ENCODE results near the gene AVPR2.
A peak's percentile ranks its signal among the peaks of the same experiment; 100 is the strongest.

Gene AVPR2

DNA sequence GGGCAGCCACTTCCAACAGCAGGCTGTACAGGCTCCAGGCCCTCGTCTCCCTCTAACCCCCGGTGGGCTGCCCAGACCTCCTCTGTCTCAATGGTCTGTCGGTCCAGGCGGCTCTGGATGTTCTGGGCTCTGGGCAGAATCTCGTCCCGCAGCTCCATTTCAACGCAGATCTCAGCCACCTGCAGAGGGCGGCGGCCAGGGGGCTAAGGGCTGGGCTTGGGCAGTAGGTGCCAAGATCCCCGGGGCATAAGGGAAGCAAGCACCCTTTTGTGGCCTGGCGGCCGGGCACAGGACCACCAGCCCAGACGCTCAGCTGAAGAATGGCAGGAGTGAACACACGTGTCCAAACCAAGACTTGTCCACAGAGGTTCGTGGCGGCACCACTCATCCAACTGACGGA, 9.2 kb downstream of the AVPR2 start:
- DNase-seq (ENCODE audit: low read depth in 2 of 2): no peak

DNA sequence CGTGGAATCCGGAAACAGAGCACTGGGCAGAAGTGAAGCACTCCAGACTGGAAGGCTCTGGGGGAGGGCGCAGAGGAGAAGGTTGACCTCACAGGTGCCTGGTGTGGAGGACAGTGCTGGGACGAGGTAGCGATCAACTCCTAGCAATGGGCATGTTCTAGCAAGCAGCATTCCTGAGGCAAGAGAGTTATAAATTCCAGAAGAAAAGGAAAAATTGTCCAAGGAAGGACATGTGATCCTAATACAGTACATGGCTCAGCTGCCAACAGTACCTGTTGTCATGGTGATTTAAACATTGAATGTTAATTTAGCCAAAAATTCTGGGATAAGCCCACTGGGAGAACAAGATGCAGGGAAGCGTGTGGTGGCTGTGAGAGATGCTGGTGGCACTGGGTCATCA, 13.4 kb downstream of the AVPR2 start:
- no peak for DNase-seq (ENCODE audit: low read depth in 2 of 2)

DNA sequence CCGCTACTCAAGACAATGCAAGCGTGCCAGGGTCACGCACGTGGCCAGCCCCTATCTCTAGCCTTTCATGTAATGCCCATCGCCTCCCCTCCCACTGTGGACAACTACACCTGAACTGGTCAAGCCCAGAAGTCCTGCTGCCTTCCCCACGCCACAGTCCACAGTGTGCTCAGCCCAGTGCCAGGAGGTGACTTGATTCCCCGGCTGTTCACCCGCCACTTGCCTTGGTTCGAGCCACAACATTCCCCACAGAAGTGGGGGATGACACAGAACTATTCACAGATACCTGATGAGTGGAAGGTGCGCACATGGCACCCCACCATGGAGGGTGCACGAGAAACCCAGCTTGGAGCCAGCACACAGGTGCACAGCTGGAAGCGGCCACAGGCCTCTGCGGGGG, 14.8 kb downstream of the AVPR2 start:
- no peak for DNase-seq (ENCODE audit: low read depth in 2 of 2)

DNA sequence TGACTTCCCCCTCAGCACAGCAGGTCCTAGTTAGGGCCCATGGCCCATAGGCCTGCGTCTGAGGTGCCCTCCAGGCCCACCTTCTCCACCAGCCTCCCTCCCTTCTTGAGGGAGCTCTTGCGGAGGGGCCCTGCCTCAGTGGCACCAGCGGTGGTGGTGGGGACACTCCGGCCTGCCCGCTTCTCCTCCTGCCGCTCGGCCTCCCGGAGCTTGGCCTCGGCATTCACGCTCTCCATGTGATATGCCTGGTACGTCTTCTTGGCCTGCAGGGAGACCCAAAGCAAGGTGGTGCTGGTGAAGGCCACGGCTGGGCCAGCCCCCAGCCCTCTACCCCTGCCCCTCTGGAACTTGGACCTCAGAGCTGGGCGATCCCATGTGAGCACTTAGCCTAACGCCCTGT, 16.1 kb downstream of the AVPR2 start:
- no peak for DNase-seq (ENCODE audit: low read depth in 2 of 2)

DNA sequence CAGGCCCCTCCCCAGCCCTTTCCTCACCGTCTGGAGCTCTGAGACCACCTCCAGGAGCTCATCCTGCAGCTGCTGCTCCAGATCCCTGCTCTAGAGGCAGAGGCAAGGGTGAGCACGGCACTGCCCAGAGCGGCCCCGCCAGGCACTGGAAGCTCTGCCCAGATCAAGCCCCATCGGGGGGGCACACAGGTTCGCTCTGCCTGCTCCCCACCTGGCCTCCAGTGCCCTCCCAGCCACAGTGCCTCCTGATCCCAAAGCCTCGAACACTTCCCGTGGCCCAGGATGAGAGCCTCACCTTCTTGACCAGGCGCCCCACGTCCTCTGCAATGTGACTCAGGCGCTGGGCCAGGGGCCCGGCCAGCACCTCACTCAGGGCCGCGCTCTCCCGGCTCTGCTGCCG, 16.6 kb downstream of the AVPR2 start:
- DNase-seq (ENCODE audit: low read depth in 2 of 2): no peak

DNA sequence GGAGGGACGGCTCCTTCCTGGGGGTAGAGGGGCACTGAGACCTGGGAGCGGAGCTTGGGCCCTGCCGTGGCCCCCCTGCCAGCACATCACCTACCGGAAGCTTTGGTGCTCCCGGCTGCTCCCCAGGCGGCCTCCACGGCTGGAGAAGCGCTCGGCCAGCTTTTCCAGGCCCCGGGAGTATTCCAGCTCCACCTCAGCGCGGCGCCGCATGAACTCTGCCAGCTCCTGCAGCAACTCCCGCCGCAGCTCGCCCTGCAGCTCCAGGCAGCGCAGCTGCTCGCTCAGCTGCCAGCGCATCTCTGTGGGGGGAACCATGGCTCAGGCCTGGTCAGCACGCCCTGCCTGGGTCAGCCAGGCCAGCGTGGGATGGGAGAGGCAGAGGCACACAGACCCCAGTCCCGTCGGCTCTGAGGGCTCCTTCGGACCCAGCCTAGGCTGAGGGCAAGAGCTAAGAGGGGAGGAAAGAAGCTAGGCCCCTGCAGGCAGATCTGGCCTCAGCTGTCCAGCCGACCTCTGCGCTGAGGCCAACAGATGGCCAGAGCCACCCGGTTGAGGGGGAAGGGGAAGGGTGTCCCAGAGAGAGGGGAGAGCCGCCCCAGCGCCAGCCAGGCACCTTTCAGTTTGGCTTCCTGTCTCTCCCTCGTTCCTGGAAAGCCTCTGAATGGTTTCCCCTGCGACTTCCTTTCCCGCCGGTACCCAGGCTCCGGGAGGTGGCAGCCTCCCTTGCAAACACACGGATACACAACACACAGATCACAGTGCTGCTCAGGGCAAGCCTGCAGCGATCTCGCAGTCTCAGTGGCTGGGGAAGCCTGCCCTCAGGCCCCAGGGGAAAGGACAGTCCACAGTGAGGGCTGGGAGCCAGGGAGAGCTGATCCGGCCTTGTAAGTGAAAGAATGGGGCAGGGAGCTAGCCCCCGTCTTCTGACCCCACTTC, 17.3 kb downstream of the AVPR2 start:
- no peak for DNase-seq (ENCODE audit: low read depth in 2 of 2)

DNA sequence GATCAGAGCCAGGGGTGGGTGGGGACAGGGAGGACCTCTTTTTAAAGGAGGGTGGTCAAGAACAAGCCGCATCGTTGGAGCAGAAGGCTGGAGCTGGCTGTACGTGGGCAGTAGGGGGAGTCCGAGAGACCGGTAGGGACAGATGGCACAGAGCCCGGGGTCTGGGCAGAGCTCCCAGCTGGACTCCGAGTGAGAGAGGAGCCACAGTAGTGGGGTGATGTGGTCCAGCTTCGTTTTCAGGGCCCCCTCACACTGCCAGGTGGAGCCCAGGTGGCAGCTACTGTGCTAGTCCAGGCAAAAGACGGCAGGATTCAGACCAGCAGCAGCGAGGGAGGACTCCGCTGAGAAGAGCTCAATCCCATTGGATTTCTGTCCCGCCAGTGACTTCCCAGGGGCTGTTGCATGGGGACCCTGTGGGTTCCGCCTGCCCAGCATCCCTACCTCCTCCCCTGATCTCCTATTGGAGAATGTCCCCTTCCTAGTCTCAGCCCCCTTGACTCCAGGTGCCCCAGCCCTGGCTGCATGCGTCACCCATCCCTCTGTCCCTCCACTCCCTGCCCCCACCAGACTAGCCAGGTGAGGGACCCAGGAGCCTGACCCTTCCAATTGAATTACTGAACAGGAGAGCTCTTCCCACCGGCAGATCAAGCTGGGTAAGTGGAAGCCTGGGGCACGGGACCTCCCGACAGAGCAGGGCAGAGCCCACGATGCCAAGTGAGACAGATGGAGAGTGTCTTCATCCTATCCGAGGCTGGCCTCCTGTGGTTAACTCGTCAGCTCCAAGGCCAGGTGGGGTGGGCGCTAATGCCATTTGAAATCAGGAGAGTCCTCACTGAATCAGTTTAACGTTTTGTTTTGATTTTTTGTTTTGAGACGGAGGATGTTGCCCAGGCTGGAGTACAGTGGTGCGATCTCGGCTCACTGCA, 18.7 kb downstream of the AVPR2 start:
- no peak for DNase-seq (ENCODE audit: low read depth in 2 of 2)

DNA sequence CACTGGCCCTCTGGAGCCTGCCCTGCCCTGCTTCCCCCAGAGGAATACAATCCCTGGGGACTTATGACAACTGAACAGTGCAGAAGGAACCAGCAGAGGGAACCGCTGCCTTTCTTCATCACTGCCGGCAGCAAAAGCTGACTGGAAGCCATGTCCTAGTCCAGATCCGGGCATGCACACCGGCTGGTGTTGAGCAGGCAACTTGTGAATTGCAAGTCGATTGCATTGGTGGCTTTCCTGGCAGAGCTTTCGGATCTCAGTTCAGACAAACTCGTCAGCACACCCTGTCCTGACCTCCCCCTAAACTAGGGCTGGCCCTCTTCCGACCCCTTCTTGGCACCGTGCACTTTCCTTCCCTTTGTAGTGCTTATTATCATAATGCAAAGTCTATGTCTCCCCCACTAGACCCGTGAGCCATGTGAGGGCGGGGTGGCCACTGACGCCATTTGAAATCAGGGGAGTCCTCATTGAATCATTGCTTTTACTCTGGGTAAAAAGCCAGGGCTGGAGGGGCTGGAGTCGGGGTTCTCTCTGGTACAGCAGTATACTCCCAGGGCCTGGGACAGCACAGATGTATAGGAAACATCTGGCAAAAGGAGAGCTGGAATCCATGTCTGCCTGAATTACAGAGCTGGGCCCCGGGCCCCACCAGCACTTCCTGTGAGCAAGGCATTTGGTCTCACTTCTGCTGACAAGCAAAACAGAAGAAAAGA, 19.8 kb downstream of the AVPR2 start:
- DNase-seq (ENCODE audit: low read depth in 2 of 2): no peak

DNA sequence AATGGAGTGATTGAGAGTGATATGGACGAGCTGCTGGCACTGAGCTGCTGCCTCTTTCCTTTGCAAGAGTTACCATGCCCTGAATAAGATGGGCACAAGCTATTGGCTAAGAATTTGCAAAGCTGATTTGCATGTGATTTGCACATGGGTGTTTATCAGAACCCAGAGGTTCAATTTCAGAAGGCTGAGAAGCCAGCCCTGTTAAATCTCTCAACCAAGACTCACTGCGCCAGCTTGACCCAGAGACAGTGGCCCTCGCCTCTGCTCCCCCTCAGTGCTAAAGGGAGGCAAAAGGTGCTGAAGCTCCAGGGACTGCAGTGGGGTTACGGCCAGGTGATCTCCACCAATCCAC, 20.9 kb downstream of the AVPR2 start:
- no peak for DNase-seq (ENCODE audit: low read depth in 2 of 2)

DNA sequence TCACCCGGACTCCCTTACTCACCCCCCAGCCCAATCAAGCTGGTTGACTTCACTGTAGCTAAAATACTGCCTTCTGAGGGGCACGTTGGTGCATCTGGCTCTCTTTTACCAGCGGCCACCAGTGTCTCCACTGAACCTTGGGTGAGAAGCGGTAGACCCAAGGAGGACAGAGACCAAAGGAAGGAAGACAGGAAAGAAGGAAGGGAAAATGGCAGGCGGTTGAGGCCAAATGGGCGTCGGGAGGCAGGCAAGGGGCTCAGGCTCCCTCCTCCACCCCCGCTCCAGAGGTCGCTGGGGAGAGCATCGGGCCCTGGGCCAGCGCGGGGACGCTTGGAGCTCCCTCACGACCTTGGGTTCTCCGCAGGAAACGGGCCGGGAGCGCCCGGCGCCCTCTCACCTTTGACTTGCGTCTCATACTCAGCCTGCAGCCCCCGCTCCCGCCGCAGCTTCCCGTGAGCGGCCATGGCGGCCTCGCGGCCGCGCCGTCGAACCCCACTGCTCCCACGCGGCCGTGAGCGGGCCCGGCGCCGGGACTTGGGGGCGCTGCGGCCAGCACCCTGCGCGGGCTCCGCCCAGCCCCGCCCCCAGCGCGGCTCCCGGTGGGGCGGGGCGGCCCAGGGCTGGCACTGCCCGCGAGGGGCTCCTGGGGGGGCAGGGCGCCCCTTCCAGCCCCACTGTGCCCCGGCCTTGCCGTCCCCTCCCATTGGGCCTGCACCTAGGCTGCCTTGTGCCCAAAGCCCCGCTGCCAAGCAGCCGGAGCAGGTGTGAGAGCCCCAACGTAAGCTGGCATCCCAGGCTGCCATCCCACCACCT, 21.5 kb downstream of the AVPR2 start, which contains the start of gene ARHGAP4:
TSS of gene ARHGAP4 (minus strand) at position 526 of the 813 bp plus-strand sequence. CDS start at position 464, 62 bp downstream.
- no peak for DNase-seq (ENCODE audit: low read depth in 2 of 2)

DNA sequence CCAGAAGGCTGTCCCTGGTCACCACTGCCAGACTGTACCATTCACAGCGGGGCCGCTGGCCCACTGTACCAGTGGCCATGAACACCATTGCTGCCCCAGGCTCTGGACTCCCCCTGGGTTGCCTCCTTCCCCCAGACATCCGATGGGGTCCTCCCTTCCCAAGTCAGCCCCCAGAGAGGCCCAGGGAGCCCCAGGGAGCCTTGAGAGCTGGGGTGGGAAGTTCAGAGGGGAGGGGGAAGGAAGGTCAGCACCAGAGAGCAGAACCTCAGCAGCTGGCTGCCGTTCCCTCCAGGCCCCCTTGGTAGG, 22.0 kb downstream of the AVPR2 start:
- no peak for DNase-seq (ENCODE audit: low read depth in 2 of 2)

DNA sequence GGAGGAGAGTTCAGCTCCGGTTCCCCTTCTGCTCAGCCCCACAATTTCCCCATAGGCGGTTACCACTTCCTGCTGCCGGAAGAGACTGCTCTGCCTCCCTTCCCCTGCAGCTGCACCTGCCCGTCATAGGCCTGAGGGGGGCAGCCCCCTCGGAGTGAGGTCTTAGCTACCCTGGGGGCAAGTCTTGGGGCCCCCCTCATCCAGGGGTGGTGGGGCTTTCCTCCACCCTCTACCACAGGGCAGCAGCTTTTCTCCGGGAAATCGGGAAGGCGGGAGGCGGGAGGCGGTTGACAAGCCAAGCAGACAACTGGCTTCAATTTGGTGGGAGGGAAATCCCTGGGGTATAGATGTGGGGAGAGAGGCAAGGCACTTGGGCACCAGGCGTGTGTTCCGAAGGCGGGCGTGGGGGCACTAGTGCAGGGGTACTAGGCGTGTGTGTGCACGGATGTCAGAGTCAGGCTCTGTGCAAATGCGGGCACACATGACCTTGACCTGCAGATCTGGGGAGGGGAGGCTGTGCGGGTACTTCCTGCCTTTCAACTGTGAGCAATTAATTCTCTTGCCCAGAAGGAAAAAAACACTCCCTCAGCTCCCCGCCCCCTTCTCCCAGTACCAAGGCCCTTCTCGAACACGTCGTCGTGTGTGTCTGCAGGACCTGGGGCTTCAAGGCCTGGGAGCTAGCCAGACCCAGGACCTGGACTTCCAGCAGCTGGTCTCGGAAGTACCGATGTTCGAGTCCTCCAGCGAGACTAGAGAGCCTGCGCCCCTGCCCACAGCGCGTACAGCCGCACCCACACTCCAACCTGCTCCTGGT, 22.6 kb downstream of the AVPR2 start:
- no peak for DNase-seq (ENCODE audit: low read depth in 2 of 2)

DNA sequence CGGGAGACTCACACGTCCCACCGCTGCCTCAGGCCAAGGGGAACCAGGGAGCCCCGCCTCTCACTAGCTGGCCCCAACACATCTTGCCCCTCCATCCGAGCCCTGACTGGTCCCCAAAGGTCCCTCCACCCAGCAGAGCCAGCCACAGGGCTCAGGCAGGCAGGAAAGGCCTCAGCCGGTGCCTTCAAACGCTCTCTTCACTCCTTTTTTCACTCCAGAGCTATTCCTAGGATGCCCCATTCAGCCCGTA, 23.1 kb downstream of the AVPR2 start:
- DNase-seq (ENCODE audit: low read depth in 2 of 2): no peak

DNA sequence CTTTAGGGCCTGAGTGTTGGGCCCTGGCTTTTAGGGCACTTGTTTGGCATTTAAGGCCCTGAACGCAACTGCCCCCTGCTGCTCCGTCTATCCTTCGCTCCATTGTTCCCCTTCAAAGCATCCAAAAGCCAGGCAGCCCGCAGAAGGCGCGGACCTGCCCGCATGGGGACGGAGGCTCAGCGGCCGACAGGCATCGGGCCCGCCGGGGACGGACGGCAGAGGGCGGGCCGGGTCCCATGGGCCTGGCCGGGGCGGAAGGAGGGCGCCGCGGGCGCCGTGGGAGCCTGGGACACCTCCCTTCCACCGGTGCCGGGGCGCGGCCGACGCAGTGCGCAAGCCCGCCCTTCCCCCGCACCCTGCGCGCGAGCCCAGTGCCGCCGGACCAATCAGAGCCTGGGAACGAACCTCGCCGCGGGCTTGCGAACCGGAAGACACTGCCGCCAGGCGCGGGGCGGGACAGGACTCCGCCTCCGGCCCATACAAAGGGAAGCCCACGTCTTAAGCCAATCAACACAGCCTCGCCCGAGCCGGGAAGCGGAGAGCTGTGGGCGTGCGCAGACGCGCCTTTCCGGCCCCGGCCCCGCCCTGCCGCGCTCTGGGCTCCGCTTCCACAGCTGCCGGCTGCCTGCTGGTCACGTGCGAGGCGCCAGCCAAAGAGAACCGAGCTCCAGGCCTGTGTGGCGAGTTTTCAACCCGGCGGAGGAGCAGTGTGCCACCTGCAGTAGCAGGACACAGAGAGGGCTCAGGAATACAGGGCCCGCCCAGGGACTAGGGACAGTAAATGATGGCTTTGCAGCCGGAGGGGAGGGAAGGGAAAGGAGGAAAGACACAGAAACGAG, 23.7 kb downstream of the AVPR2 start:
- peak; percentile 92 for DNase-seq (ENCODE audit: low read depth in 2 of 2)

DNA sequence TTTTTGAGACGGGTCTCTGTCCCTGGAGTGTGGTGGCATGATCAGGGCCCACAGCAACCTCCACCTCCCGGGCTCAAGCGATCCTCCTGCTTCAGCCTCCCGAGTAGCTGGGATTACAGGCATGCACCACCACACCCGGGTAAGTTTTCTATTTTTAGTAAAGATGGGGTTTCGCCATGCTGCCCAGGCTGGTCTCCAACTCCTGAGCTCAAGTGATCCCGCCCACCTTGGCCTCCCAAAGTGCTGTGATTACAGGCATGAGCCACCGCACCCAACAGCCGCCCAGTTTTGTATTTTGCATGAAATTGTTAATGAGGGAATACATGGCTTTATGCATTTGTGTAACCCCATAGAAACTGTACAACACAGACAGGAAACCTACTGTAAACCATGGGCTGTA, 24.4 kb downstream of the AVPR2 start:
- no peak for DNase-seq (ENCODE audit: low read depth in 2 of 2)

DNA sequence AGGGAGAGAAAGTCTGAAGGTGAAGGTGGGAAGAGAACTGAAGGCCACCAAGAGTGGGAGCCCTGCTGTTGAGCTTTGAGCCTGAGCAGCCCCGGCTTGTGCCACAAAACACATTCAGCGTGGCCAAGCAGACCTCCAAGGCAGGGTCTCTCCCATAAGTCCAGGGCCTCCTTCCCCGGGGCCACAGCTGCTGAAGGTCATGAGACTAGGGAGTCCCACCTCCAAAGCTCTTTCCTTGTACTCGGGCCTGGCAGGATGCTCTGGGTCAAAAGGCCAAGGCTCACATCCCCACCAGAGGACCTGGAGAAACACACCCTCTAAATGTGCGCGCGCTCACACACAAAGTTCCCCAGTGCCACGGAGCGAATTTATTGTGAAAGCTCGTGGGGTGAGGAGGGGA, 25.1 kb downstream of the AVPR2 start:
- DNase-seq (ENCODE audit: low read depth in 2 of 2): no peak

DNA sequence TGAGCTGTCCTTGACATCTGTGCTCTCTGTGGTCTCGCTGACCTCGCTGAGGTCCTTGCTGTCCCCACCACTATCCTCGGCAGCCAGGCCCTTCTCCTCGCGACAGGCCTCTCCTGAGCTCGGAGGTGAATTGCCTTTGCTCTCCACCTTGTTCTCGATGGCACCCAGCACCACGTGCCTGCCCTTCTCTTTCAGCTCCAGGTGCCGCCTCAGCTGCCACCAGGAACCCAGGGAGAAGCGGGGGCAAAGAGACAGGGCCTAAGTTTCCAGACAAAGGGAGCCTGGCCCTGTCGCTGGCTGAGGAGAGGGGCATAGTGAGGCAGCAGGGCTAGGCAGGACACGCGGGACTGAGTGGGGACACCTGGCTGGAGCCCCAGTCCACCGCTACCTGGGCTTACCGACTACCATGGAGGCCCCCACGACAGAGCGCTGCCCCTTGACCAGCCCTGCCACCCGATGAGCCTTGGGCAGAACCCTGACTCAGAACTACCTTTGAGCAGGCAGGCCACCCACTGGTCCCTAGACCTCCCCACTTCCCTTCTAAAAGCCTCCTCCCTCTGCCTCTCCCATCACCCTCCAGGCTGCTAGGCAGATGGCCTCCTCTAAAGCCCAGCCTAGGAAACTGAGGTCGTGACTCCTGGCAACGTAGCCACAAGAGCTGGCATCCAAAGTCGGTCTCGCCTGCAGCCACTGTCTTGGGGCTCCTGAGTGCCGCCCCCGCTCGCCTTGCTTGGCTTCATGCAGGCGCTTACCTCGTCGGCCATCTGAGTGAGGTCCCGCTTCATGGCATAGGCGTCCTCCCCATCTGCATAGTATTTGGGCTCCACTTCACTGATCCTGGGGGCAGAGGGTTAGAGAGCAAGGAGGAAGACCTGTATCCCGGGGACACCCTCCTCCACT, 25.8 kb downstream of the AVPR2 start:
- DNase-seq (ENCODE audit: low read depth in 2 of 2): no peak

DNA sequence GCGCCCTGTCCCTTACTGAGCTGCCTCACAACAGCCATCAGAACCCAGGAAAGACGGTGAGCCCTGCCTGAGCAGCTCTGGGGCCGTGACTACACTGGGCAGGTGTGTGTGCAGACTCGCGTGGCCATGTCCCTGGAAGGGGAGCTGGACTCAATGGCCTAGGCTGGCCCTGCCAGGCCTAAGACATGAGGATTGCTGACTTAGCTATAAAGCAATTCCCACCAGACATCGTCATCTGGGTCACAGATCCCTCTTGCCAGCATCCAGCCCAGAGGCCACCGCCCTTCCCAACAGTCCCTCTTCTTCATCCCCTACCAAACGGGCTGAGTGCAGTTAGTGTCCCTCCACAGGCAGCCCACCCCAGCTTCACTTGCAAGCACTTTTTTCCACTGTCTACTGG, 26.7 kb downstream of the AVPR2 start:
- no peak for DNase-seq (ENCODE audit: low read depth in 2 of 2)

DNA sequence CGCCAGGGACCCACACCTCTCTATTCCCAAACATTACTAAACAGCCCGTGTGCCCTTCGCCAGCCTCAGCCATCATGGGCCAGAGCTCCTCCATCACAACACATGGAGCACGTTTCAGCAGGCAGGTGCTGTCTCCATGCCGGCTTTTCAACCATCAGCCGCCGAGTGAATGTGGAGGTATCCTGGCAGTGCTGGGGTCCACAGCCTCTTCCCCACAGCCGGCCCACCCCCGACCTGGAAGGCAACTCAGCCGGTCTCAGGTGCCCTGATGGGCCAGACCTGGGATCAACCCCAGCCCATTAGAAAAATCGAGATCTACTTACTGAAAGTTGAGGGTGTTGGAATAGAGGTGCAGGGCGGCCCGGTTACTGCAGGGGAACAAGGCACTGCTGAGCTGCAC, 27.3 kb downstream of the AVPR2 start:
- DNase-seq (ENCODE audit: low read depth in 2 of 2): no peak

All from fibroblast of skin of left quadriceps (primary cell).